Stimulated activated CD8-positive, alpha-beta memory T cell treated with anti-CD3 and anti-CD28 coated beads, Interleukin-7, amount 100 ng/mL, for 48 hours (primary cell): ENCODE results near the gene TFAM.
"Not testable (repeated sequence)": the region's sequence is repeated elsewhere in the genome, so short reads cannot be mapped to it uniquely, and the experiment has no call there.

Experiments used
- DNase-seq, 2 donors: peaks; one replicate each; pipeline ENCODE4 v3.0.0-alpha.2; 2020; ENCODE audit warnings: low read depth in 1 of 2; ENCODE audit errors: extremely low read depth in 1 of 2

TFAM gene

DNA sequence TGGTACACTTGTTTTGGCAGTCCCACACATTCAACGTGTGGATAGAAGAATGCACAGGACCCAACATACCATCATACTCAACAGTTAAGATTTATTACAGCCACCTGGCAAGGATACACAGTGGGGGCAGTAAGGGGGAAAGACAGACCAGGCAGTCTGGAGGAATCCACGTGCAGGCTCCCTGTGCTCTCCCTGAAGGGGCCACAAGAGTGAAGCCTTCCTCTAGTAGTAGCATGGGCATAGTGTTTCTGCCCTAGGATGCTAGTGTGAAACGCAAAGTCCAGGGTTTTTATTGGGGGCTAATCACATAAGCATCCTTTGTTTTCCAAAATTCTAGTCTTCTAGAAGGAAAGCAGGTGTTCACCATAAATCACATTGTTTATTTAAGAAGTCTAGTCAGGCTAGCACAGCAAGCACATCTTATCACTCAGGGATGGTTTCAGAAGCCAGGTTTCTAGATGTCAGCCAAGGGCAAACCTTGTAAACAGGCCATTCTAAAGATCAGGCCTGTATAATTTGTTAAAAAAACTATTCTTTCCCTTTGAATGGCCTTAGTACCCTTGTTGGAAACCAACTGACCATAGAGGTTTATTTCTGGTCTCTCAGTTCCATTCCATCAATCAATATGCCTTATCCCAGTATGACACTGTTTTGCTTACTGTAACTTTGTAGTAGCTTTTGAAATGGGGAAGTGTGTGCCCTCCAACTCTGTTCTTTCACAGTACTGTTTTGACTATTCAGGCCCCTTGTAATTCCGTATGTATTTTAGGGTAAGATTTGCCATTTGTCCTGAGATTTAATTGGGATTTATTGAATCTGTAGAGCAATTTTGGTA is 12.4 kb upstream of the TFAM start:
- no peak for DNase-seq

DNA sequence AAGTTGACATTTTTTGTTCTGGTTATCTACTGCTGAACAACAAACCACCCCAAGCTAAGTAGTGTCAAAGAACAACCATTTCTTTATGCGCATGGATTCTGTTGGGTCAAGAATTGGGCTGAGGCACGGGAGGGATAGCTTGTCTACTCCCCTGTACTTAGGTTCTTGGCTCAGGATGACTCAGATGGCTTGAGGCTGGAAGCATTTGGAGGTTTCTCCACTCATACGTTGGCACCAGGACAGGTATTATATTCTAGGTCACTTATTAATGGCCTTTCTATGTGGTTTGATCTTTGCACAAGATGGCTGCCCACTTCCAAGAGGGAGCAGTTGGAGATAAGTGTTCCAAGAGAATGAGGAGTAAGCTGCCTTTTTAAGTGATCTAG is 11.8 kb upstream of the TFAM start:
- no peak for DNase-seq

DNA sequence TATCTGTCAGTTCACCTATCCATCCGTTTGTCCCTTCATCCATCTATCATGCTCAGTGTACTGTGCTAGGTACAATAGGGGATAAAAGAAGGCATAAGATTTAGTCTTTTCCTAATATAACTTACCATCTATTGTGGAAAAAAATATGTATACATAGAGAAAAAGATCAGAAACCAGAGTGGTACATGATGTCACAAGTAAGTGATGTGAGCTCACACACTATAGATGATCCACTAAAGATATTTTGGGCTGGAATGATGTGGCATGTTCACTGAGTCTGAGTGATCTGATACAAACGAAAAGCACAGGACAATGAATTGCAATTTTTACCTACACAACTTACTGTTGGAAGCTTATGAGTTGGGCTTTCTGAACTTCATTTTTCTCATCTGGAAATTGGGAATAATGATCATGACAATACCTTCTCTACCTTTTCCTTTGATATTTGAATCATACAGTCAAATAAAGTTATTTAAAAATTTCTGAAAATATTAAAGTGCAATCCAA is 2.7 kb upstream of the TFAM start:
- DNase-seq: no peak

DNA sequence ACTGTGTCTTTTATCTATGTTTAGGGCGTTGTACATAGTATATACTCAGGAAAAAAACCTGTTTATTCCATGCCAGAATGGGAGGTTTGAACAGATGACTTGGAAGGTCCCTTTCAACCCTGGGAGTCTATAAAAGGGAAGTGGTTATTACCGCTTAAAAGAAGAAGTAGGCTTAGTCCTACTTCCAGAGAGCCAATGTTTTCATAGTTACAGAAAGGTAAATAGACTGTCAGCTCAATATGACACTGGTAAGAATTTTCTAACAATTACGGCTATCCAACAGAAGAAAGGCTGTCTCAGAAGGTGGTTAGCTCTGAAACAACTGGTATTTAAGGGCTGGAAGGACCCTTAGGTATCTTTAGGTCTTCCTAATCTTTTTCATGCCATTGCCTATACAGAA is 1.1 kb upstream of the TFAM start:
- no peak for DNase-seq

DNA sequence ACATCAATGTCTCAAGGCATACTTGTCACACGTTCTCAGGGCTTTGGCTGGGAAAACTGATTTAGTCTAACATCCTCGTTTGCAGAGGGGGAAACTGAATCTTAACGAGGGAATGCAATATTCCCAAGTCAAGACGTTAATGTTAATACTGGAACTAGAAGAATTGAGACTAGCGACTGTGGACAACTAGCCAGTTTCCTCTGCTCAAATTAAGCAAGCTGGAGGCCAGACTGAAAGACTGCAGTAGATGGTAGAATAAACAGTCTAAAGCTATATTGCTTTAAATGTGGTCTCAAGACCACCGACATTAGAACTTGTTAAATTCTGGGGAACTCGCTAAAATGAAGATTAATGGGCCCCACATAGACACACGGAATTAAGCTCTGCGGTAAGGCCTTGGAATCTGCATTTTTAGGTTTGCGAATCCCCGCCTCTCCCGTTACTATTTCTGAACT is 639 bp upstream of the TFAM start:
- no peak for DNase-seq

DNA sequence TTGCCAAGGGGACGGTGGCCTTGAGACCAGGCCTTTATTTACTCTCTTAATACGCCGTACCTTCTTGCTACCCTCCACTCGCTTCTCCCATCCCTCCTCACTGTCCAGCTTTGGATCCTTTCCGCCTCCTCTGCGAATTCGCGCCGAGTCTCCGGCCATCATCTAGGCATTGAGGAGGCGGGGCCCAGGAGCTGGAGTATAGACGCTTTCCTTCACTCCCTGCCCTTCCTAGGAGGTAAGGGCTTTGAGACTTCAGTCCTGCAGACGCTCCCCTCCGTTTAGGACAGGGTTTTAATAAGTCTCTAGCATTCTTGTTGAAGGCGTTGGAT is 538 bp downstream of the TFAM start:
- DNase-seq: peak in 1 of 2 donors; percentile 1

DNA sequence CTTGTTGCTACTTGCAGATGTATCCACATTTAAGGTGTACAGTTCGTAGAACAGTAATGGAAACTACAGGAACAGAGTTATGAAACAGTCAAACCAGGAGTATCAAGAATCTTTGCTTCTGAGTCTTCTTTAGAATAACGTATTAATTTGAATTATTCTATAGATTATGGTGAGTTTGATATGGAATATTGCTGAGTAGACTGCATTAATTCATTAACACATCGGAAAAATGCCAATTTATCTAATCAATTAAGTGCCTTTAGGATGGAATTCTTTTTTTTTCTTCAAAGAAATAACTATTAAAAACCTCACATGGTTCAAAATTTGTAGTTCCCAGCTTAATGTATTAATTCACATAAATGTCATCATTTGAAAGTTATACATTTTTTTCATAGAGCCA is 3.8 kb downstream of the TFAM start:
- DNase-seq: no peak

DNA sequence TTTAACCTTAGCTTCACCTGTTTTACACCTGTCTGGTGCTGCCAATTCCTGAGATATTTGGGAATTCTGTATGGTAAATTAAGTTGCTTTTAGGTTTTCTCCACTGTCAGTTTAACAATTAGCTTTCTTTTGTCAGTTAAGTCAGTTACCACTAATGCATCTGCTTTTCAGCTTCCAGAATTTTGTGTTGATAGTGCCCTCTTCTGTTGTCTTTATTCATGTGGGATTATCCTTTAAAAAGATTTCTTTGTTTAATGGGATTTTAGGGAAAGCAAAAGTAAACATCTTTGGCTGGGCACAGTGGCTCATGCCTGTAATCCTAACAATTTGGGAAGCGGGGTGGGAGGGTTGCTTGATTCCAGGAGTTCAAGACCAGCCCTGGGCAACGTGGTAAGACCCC is 8.1 kb downstream of the TFAM start:
- DNase-seq: no peak

DNA sequence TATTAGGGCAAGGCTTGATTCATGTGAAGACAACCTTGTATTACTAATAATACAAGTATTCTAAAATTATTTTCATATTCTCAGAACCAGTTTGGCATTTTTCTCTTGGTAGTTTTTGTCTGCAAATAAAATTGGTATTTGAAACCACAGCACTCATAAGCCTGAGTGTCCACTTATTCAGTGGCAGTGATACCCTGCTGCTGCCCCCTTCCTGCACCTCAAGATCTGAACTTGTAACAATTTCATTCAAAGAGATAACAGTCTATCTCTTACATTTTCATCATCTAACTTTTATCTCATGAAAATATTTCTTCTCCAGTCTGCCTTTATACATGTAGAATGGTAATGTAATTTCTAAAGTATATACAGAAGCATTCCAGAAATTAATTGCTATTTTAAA is 9.3 kb downstream of the TFAM start:
- no peak for DNase-seq

DNA sequence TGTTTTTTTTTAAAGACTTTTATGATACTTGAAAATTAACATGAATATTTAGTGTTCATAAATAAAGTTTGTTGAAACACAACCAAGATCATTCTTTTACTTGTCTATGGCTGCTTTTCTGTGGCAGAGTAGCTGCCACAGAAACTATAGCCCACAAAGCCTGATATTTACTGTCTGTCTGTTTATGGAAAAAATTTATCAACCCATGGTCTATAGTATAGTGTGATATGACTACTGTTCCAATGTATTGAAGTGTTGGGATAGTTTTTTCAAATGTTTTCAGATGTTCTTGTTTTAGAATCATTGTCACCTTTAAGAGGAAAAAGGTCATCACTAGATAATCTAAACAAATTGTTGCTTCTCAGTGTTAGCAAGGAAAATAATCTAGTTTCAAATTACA is 10.8 kb downstream of the TFAM start:
- DNase-seq: no peak

DNA sequence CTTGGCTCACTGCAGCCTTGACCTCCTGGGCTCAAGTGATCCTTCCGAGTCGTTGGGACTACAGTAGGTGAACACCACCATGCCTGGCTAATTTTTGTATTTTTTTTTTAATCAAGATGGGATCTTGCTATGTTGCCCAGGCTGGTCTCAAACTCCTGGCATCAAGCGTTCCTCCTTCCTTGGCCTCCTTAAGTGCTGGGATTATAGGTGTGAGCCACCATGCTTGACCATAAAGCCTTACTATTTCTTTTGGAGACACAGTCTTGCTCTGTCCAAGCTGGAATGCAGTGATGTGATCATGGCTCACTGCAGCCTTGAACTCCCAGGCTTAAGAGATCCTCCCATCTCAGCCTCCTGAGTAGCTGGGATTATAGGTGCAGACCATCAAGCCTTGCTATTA is 12.6 kb downstream of the TFAM start:
- DNase-seq: no peak

DNA sequence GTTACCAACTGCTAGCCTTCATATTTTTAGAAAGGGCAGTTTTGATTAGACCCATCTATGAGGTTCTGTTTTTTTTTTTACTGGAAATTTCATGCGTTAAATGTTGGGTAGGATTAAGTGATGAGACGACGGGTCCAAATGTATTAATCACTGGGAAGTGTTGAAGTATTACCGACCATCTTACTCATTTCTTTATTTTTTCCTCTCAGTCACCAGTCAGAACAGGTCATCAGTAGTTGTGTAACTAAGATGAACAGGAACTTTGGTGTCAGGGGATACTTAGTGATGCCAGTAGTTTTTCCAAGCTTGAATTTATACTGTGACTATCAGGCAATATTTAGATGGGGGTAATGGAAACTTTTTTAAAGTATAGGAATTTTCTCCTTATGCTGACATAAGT is 14.2 kb downstream of the TFAM start:
- DNase-seq: no peak

DNA sequence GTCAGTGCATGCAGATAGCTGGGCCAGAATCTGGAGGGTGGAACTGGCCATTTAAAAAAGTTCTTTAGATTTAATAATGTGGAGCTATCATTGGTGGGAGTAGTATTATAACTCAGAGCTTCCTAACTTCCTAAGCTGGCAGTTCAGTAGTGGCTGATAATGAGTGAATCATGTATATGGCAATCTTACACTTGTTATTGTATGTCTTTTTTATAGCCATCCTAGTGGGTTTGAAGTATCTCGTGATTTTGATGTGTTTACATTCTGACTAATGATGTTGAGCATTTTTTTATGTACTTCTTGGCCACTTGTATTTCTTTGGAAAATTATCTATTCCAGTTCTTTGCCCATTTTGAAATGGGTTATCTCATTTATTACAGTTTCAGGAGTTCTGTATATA is 15.4 kb downstream of the TFAM start:
- no peak for DNase-seq

DNA sequence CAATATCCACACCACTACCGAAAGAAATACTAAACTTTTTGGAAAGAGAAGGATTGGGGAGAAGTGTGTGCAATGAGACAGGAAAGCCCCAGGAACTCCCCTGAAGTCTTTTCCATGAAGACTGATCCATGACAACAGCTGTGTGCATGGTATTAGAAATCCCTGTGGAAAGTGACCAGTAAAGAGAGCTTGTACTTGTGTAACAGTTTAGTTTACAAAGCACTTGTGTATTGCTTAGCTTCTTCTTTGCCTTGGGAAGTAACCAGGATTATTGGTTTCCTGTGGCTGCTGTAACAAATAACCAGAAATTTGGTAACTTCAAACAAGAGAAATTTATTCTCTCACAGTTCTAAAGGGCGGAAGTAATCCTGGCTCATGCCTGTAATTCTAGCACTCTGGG is 18.8 kb downstream of the TFAM start:
- no peak for DNase-seq

DNA sequence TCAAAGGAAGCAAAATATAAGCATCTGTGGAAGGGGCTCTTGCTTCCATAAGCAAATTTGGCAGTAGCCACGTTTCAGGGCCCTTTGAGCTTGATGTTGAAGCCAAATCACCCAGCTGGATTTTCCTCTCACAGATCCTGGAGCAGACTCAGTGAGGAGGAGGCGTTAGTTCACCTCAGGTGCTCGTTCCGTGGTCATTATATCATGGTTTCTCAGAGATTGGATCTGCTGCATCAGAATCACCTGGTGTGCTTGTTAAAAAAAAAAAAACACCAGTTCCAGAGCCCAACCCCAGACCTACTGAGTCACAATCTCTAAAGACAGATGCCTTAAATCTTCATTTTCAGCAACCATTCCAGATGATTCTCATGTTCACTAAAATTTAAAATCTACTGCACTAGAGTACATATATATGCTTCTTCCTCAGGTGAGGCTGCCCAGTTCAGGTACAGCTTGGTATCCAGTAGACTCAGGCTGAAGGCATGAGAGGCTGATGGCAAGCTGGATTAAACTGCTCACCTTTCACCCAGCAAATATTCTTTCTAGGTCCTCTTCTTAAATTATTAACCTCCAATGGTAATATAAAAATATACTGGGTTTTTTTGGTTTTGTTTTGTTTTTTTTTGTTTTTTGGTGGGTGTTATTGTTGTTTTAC is 24.9 kb downstream of the TFAM start:
- no peak for DNase-seq

DNA sequence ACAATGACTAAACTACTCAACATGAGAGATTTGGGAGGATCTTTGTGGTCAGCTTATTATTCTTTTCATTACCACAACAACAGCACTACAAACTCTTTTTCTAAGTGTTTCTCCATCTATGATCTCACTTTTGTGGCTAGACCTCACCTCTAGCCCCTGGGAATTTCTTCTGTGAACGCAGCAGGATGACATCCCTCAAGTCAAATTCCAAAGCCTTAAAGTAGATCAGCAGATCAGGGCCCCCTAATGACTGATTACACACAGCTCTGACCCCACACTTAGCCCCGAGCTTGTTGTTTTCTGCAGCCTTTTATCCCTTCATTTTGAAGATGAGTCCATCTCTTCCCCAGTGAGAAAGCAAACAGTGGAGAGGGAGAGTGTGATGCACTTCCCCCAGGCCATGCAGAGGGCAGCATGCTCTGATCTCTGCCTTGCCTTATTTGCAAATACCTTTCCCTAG is 27.3 kb downstream of the TFAM start:
- no peak for DNase-seq

DNA sequence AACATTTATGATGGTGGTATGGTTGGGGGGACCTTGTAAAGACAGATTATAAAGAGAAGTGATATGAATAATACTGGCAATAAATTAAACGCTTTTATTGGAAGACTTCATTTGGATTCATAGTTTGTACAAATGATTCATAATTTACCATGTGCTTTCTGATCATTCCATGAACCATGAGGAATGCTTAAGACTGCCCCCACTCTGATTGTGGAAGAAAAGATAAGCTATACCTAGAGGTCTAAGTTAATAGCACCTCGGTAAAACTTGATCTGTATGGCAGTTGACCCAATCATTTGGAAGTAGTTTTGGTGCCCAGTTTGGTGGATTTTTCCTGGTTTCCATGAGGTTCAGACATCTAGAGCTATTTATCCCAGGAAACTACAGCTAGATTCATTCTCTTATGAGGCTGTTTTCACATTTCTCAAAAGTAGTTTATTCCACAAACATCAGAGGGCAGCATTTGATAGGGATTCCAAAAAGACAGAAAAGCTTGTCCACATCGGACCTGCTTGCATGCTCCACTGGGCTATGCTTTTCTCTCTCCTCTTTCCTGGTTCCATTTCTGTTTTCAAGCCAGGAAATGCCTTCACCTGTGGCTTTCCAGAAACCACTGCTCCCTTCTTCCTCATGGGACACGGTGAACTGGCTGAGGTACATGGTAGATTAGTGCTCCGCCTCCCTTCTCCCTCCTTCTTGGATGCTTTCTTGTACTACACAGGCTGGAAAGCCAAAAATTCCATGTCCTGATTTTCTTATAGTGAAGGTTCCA is 29.2 kb downstream of the TFAM start:
- no peak for DNase-seq

DNA sequence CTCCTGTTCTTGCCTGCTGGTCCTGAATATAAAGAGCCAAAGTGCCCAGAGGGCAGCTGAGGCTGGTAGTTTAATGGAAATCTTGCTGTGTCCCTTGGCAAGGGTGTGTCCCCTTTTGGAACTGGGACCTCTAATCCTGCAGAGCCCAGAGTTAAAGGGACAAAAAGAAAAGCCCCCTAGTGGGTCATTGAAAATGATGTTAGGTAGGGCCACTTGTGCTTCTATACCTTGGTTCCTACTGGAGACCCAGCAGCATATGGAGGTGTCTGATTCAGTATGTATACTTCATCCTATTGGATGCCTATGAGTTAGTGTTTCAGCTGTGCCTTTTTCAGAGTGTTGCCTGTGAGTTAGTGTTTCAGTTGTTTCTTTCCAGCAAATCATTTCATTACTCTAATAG is 30.5 kb downstream of the TFAM start:
- DNase-seq: no peak

DNA sequence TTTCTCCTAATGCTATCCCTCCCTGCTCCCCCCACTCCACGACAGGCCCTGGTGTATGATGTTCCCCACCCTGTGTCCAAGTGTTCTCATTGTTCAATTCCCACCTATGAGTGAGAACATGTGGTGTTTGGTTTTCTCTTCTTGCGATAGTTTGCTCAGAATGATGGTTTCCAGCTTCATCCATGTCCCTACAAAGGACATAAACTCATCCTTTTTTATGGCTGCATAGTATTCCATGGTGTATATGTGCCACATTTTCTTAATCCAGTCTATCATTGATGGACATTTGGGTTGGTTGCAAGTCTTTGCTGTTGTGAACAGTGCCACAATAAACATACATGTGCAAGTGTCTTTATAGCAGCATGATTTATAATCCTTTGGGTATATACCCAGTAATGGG is 32.7 kb downstream of the TFAM start:
- DNase-seq: not testable (repeated sequence)

DNA sequence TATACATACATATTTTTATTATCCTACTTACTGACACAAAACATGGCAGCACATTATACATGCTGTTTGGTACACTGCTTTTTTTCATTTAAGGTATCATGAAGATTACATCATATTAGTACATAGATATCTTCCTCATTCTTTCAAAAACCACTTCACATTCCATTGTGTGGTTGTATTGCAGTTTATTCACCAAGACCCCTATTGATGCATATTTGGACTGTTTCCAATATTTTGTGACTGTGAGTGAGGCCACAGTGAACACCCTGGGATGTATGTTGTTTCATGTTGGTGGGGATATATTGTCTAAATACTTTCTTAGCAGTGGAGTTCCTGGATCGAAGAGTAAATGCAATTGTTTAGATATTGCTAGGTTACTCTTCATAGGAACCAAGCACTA is 39.0 kb downstream of the TFAM start:
- DNase-seq: no peak

DNA sequence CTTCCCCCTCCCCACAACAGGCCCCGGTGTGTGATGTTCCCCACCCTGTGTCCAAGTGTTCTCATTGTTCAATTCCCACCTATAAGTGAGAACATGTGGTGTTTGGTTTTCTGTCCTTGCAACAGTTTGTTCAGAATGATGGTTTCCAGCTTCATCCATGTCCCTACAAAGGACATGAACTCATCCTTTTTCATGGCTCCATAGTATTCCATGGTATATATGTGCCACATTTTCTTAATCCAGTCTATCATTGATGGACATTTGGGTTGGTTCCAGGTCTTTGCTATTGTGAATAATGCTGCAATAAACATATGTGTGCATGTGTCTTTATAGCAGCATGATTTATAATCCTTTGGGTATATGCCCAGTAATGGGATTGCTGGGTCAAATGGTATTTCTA is 43.2 kb downstream of the TFAM start:
- DNase-seq: not testable (repeated sequence)

DNA sequence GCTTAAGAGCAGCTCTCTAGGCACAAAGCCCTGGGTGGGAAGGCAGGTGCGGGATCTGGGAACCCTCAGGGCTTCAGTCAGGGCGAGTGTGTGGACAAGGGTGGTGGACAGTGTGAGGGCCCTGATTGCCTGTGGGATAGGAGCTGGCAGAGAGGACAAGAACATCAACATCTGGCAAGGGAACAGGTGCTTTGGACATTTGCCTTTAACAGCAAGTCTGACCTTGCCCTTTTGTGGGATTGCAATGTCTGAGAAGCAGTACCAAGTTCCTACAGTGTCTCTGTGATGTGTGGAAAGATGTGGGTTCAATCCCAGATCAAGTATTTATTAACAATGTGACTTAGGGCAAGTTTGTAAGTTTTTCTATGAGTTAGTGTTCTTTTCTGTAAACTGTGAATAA is 46.7 kb downstream of the TFAM start:
- DNase-seq: no peak
